A673 (cell line): ENCODE results near the gene C10orf95.

Experiments used
- CTCF ChIP-seq: fragments of 300-800, 200-600 bp; sonication (generic); conservative IDR thresholded peaks from 2 replicates; pipeline ENCODE4 v1.5.1; 2017; ENCODE audit warnings: low read depth, mild to moderate bottlenecking, antibody characterized with exemption, low read length, moderate library complexity, mixed read lengths
- EZH2 ChIP-seq: fragments of 200-600 bp; sonication (generic); IDR thresholded peaks from 2 replicates; pipeline ENCODE4 v1.6.1; 2017; ENCODE audit warnings: borderline replicate concordance, low read depth, mild to moderate bottlenecking, mixed read lengths, antibody characterized with exemption, low read length; ENCODE audit not compliant: poor library complexity, severe bottlenecking

- TF ChIP-seq CTCF (no peak), EZH2 (no peak)
Observed at GRCh38 chr10:102476466-102477141, 25.3 kb upstream of the C10orf95 start.
